ENCODE measurements around the gene HDAC4.

DNA sequence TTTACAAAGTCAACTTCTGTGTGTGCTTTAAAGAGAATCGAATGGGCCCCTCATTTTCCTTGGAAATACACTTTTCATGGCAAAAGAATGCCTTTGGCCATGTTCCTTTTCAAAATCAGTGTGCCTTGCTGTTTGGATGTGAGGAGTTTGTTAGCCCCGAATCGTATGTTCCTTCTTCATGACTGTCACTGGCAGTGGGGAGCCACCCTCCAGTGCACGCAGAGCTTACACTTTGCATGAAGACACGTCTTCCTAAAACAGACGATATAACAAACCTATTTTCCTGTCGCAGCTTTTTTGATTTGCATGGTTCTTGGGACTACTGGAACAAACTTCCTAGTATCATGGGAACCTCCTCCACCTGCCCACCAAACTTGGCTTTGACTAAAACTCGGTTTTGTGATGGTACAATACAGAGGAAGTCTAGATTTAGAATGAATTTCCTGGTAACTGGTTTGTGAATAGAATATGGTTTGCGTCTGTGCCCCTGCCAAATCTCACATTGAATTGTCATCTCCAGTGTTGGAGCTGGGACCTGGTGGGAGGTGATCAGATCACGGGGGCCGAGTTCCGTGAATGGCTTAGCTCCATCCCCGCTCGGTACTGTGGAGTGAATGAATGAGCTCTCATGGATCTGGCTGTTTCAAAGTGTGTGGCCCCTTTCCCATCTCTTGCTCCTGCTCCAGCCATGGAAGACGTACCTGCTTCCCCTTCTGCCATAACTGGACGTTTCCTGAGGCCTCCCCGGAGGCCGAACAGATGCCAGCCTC, 358.1 kb downstream of the HDAC4 start:
- no peak for TF ChIP-seq CTCF (IDR thresholded peaks at IDR 0.05)
- TF ChIP-seq POLR2A (IDR thresholded peaks at IDR 0.05), result no peak
